ENCODE data around the gene TCF7.

Gene TCF7

DNA sequence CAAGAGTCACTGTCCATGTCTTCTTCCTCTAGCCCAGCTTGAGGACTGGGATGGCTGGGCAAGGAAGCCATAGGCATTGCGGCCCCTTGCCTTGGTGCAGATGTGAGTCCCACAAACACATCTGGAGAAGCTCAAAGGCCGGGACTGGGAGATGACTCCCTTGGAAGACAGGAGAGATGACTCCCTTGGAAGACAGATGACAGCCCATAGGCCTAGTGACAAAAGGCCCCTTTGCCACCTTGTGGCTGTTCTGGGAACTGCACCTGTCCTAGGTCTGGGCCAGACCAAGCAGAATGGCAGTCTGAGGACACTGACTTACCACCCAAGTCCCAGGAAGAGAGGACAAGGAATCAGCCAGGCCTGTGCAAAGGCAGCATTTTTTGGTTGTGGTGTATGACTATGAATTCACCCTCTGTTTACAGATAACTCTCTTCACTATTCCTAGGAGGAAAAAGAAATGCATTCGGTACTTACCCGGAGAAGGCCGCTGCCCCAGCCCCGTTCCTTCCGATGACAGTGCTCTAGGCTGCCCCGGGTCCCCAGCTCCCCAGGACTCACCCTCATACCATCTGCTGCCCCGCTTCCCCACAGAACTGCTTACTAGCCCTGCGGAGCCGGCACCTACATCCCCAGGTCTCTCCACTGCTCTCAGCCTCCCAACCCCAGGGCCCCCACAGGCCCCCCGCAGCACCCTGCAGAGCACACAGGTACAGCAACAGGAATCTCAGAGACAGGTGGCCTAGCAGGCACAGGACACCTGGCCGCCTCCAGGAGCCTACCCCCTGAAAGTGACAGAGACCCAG, 31.5 kb downstream of the TCF7 start:
- Histone ChIP-seq H3K4me3 (replicated peaks; ENCODE audit: insufficient read depth, low read length) (no peak overlapping the region), H3K27ac (replicated peaks) (0 out of 2 replicates have a peak overlapping the region, but pooled peaks have one; percentile 5)
- TF ChIP-seq, protein P1, sequence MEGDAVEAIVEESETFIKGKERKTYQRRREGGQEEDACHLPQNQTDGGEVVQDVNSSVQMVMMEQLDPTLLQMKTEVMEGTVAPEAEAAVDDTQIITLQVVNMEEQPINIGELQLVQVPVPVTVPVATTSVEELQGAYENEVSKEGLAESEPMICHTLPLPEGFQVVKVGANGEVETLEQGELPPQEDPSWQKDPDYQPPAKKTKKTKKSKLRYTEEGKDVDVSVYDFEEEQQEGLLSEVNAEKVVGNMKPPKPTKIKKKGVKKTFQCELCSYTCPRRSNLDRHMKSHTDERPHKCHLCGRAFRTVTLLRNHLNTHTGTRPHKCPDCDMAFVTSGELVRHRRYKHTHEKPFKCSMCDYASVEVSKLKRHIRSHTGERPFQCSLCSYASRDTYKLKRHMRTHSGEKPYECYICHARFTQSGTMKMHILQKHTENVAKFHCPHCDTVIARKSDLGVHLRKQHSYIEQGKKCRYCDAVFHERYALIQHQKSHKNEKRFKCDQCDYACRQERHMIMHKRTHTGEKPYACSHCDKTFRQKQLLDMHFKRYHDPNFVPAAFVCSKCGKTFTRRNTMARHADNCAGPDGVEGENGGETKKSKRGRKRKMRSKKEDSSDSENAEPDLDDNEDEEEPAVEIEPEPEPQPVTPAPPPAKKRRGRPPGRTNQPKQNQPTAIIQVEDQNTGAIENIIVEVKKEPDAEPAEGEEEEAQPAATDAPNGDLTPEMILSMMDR (IDR thresholded peaks at IDR 0.05; ENCODE audit: insufficient read depth, low read length): peak; percentile 69
- no peak for TF ChIP-seq GABPA (IDR thresholded peaks at IDR 0.05; ENCODE audit: low read depth)
- TF ChIP-seq, protein P2, sequence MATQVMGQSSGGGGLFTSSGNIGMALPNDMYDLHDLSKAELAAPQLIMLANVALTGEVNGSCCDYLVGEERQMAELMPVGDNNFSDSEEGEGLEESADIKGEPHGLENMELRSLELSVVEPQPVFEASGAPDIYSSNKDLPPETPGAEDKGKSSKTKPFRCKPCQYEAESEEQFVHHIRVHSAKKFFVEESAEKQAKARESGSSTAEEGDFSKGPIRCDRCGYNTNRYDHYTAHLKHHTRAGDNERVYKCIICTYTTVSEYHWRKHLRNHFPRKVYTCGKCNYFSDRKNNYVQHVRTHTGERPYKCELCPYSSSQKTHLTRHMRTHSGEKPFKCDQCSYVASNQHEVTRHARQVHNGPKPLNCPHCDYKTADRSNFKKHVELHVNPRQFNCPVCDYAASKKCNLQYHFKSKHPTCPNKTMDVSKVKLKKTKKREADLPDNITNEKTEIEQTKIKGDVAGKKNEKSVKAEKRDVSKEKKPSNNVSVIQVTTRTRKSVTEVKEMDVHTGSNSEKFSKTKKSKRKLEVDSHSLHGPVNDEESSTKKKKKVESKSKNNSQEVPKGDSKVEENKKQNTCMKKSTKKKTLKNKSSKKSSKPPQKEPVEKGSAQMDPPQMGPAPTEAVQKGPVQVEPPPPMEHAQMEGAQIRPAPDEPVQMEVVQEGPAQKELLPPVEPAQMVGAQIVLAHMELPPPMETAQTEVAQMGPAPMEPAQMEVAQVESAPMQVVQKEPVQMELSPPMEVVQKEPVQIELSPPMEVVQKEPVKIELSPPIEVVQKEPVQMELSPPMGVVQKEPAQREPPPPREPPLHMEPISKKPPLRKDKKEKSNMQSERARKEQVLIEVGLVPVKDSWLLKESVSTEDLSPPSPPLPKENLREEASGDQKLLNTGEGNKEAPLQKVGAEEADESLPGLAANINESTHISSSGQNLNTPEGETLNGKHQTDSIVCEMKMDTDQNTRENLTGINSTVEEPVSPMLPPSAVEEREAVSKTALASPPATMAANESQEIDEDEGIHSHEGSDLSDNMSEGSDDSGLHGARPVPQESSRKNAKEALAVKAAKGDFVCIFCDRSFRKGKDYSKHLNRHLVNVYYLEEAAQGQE (IDR thresholded peaks at IDR 0.05; ENCODE audit: insufficient replicate concordance, low read depth): no peak

DNA sequence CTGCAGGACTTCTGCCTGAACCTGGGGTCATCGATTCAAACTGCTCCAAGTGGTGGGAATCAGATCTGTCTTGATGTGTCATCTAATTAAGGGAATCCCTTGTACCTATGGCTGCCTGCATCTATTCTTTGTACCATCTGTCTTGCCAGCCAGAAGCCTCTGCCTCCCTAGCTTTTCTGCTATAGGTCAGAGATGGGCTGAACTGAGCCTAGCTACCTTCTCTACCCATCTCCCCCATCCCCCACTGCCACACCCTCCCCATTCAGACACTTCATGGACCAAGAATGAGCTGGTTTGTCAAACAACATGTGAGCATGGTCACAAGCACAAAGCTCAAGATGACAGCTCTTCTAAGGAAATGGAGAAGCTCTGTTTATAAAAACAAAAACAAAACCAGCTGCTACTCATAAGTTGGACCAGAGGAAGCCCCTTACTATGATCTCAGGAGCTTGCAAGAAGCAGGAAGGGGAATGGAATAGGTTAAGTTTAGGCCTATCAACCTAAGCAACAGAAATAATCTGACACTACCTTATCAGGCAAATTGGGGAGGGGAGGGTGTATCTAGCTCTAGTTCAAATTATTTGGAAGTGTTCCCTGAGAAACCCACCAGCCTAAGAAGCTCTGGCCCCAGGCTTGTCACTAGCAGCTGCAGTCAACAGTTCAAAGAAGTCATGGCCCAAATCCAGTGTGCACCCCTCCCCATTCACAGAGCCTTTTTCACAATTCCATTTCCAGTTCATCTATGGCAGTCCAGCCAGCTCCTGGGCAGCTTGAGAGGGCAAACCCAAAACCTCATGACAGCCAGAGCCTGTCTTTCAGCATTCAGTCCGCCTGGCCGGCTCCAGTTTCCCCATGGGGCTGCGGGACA, 32.4 kb downstream of the TCF7 start:
- no peak for DNase-seq (ENCODE audit: low read depth in 1 of 2, low spot score in 1 of 2)
- H3K4me3 ChIP-seq (replicated peaks; ENCODE audit: insufficient read depth, low read length): no peak overlapping the region
- no peak overlapping the region for H3K27ac ChIP-seq (replicated peaks)
- no peak for TF ChIP-seq SPI1 (IDR thresholded peaks at IDR 0.05; ENCODE audit: borderline replicate concordance, low read depth)
- TF ChIP-seq GABPA (IDR thresholded peaks at IDR 0.05; ENCODE audit: low read depth): no peak
- TF ChIP-seq, protein P2 (IDR thresholded peaks at IDR 0.05; ENCODE audit: insufficient replicate concordance, low read depth): no peak
- no peak for TF ChIP-seq POLR2AphosphoS5 (IDR thresholded peaks at IDR 0.05; ENCODE audit: low read depth)
- TF ChIP-seq, protein P1 (IDR thresholded peaks at IDR 0.05; ENCODE audit: insufficient read depth, low read length): no peak
- no peaks in the 10 kb centered on the region for H3K27me3 ChIP-seq (ENCODE audit: insufficient read depth, poor library complexity, severe bottlenecking)

More for the DNA sequence above, 31.5 kb downstream of the TCF7 start:
- H3K27me3 ChIP-seq (ENCODE audit: insufficient read depth, poor library complexity, severe bottlenecking): no peaks in the 10 kb centered on the region
- DNase-seq (ENCODE audit: low read depth in 1 of 2, low spot score in 1 of 2): peak; percentile 16 to 57

DNA sequence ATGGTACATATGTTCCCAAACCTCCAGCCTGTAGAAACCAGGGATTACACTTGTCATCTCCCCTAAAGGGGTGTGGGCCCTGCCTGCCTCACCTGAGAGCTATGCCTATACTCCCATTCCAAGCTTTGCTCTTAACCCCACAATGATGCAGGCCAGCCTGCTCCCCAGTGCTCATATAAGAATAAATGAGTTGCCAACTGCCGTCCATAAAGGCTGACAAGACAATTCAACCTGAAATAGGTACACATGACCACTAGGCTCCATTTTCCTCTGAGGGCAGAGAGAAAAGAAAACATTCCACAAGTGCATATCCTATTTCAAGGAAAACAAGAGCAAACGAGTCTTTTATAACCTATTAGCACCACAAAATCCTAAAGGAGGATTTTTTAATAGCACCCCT, 33.8 kb downstream of the TCF7 start:
- TF ChIP-seq, protein P2 (IDR thresholded peaks at IDR 0.05; ENCODE audit: insufficient replicate concordance, low read depth): no peak
- TF ChIP-seq, protein P1 (IDR thresholded peaks at IDR 0.05; ENCODE audit: insufficient read depth, low read length): no peak
- TF ChIP-seq POLR2AphosphoS5 (IDR thresholded peaks at IDR 0.05; ENCODE audit: low read depth): no peak
- no peak for TF ChIP-seq SPI1 (IDR thresholded peaks at IDR 0.05; ENCODE audit: borderline replicate concordance, low read depth)
- no peak for TF ChIP-seq GABPA (IDR thresholded peaks at IDR 0.05; ENCODE audit: low read depth)
- Histone ChIP-seq H3K4me3 (replicated peaks; ENCODE audit: insufficient read depth, low read length) (no peak overlapping the region), H3K27ac (replicated peaks) (no peak overlapping the region), H3K27me3 (ENCODE audit: insufficient read depth, poor library complexity, severe bottlenecking) (no peaks in the 10 kb centered on the region)
- no peak for DNase-seq (ENCODE audit: low read depth in 1 of 2, low spot score in 1 of 2)

Data from HL-60 (cell line).